ENCODE measurements around the gene COLGALT1.

COLGALT1 gene

DNA sequence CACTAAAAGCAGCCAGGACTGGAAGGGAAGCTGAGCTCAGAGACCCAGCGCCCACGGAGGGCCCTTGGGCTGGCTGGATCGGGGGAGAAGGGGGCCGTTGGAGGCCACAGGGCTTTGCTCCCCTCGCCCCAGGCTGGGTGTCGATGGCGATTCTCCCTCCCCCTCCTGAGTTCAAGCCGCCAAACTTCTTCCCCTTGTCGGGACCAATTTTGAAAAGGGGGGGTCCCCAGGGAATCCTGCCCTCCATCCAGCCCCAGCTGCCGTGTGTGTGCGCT is 61.2 kb downstream of the COLGALT1 start:
- Histone ChIP-seq H3K27me3 (ENCODE audit: control insufficient read depth in 1 of 2, insufficient read depth in 2 of 2, low read length in 2 of 2) (peaks cover 9 to 15% of the 10 kb centered on the region in 2 donors), H3K36me3 (ENCODE audit: control insufficient read depth in 1 of 2, insufficient read depth in 2 of 2, low read length in 2 of 2) (no peaks in the 10 kb centered on the region), H3K9ac (ENCODE audit: low read depth in 1 of 2, low read length in 2 of 2) (no peak overlapping the region), H3K4me1 (ENCODE audit: control insufficient read depth in 1 of 2, insufficient read depth in 2 of 2, low read length in 2 of 2) (no peaks in the 10 kb centered on the region), H3K9me3 (ENCODE audit: control insufficient read depth in 1 of 2, low read length in 2 of 2) (peaks cover 0 to 2% of the 10 kb centered on the region in 2 donors), H3K4me3 (ENCODE audit: low read depth in 1 of 2, low read length in 2 of 2) (no peak overlapping the region), H3K27ac (ENCODE audit: low read depth, low read length) (no peak overlapping the region)

- no peak overlapping the region for H3K9ac ChIP-seq (ENCODE audit: low read depth in 1 of 2, low read length in 2 of 2)
- peaks cover 0 to 8% of the 10 kb centered on the region in 2 donors for H3K9me3 ChIP-seq (ENCODE audit: control insufficient read depth in 1 of 2, low read length in 2 of 2)
These were observed 61.7 kb downstream of the COLGALT1 start for GRCh38 chr19:17616961-17617806.

DNA sequence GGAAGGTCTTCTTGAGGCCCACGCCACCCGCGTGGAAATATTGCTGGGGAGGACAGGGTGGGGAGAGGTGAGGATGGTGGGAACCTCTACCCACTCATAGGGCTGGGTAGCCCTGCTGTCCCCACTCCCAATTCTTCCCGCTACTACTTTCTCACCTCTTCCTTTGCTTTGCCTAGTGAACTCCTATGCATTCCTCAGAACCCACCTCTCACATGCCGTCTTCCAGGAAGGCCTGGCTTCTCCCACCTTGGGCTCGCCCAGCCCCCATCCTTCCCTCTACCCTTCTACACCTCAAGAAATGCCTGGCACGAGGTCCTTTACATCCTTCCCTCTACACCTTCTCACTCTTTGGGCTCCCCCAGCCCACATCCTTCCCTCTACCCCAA is 62.4 kb downstream of the COLGALT1 start:
- H3K27me3 ChIP-seq (ENCODE audit: control insufficient read depth in 1 of 2, insufficient read depth in 2 of 2, low read length in 2 of 2): peaks cover 9 to 15% of the 10 kb centered on the region in 2 donors
- no peak overlapping the region for H3K9ac ChIP-seq (ENCODE audit: low read depth in 1 of 2, low read length in 2 of 2)
- no peak overlapping the region for H3K27ac ChIP-seq (ENCODE audit: low read depth, low read length)
- H3K4me3 ChIP-seq (ENCODE audit: low read depth in 1 of 2, low read length in 2 of 2): no peak overlapping the region
- peaks cover 0 to 9% of the 10 kb centered on the region in 2 donors for H3K9me3 ChIP-seq (ENCODE audit: control insufficient read depth in 1 of 2, low read length in 2 of 2)
- H3K36me3 ChIP-seq (ENCODE audit: control insufficient read depth in 1 of 2, insufficient read depth in 2 of 2, low read length in 2 of 2): no peaks in the 10 kb centered on the region
- no peaks in the 10 kb centered on the region for H3K4me1 ChIP-seq (ENCODE audit: control insufficient read depth in 1 of 2, insufficient read depth in 2 of 2, low read length in 2 of 2)

More at GRCh38 chr19:17616961-17617806, 61.7 kb downstream of the COLGALT1 start:
- no peaks in the 10 kb centered on the region for H3K4me1 ChIP-seq (ENCODE audit: control insufficient read depth in 1 of 2, insufficient read depth in 2 of 2, low read length in 2 of 2)
- no peak overlapping the region for H3K4me3 ChIP-seq (ENCODE audit: low read depth in 1 of 2, low read length in 2 of 2)
- peaks cover 9 to 15% of the 10 kb centered on the region in 2 donors for H3K27me3 ChIP-seq (ENCODE audit: control insufficient read depth in 1 of 2, insufficient read depth in 2 of 2, low read length in 2 of 2)
- H3K36me3 ChIP-seq (ENCODE audit: control insufficient read depth in 1 of 2, insufficient read depth in 2 of 2, low read length in 2 of 2): no peaks in the 10 kb centered on the region
- H3K27ac ChIP-seq (ENCODE audit: low read depth, low read length): no peak overlapping the region

- no peak overlapping the region for H3K9ac ChIP-seq (ENCODE audit: low read depth in 1 of 2, low read length in 2 of 2)
- H3K27me3 ChIP-seq (ENCODE audit: control insufficient read depth in 1 of 2, insufficient read depth in 2 of 2, low read length in 2 of 2): peaks cover 9 to 15% of the 10 kb centered on the region in 2 donors
These were observed 62.9 kb downstream of the COLGALT1 start for GRCh38 chr19:17618281-17618903.

DNA sequence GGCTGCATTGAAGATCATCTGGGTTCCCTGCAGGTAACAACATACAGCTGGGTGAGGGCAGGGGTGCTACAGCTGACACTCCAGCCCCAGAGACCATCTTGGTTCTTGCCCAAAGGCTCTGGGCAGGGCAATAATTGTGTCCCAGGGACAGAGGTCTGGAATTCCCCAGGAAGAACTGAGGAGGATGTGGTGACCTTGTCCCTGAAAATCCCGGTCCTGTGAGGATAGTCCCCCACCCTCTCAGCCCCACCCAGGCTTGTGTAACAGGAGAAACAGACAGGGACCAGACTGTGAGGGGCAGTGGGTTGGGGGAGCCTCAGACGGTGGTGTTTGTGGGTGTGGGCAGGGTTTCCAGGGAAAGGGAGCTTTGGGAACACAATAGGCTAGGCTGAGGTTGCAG is 63.5 kb downstream of the COLGALT1 start:
- no peak overlapping the region for H3K9ac ChIP-seq (ENCODE audit: low read depth in 1 of 2, low read length in 2 of 2)
- no peak overlapping the region for H3K4me3 ChIP-seq (ENCODE audit: low read depth in 1 of 2, low read length in 2 of 2)
- H3K27ac ChIP-seq (ENCODE audit: low read depth, low read length): no peak overlapping the region
- peaks cover 0 to 9% of the 10 kb centered on the region in 2 donors for H3K9me3 ChIP-seq (ENCODE audit: control insufficient read depth in 1 of 2, low read length in 2 of 2)
- peaks cover 9 to 15% of the 10 kb centered on the region in 2 donors for H3K27me3 ChIP-seq (ENCODE audit: control insufficient read depth in 1 of 2, insufficient read depth in 2 of 2, low read length in 2 of 2)
- no peaks in the 10 kb centered on the region for H3K36me3 ChIP-seq (ENCODE audit: control insufficient read depth in 1 of 2, insufficient read depth in 2 of 2, low read length in 2 of 2)
- H3K4me1 ChIP-seq (ENCODE audit: control insufficient read depth in 1 of 2, insufficient read depth in 2 of 2, low read length in 2 of 2): no peaks in the 10 kb centered on the region

More at GRCh38 chr19:17618281-17618903, 62.9 kb downstream of the COLGALT1 start:
- Histone ChIP-seq H3K9me3 (ENCODE audit: control insufficient read depth in 1 of 2, low read length in 2 of 2) (peaks cover 0 to 9% of the 10 kb centered on the region in 2 donors), H3K4me1 (ENCODE audit: control insufficient read depth in 1 of 2, insufficient read depth in 2 of 2, low read length in 2 of 2) (no peaks in the 10 kb centered on the region), H3K27ac (ENCODE audit: low read depth, low read length) (no peak overlapping the region), H3K36me3 (ENCODE audit: control insufficient read depth in 1 of 2, insufficient read depth in 2 of 2, low read length in 2 of 2) (no peaks in the 10 kb centered on the region), H3K4me3 (ENCODE audit: low read depth in 1 of 2, low read length in 2 of 2) (no peak overlapping the region)

DNA sequence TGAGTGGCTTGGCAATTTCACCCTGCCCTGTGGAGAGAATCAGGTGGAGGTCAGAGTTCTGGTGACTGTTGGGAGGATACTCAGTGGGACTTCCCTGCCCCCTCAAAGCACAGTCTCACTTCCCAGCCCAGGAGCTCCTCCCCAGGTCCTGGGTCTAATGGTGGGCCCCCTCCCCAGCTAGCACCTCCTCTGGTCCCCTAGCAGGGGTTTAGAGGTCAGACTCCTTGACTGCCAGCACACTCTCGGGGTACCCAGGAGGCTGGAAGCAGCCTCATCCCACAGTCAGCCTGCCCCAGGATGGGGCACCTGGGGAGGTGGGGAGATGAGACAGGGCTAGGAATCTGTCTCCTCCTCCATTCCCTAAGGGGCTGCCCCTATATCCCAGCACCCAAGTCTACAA is 65.2 kb downstream of the COLGALT1 start:
- Histone ChIP-seq H3K36me3 (ENCODE audit: control insufficient read depth in 1 of 2, insufficient read depth in 2 of 2, low read length in 2 of 2) (no peaks in the 10 kb centered on the region), H3K4me3 (ENCODE audit: low read depth in 1 of 2, low read length in 2 of 2) (no peak overlapping the region), H3K27me3 (ENCODE audit: control insufficient read depth in 1 of 2, insufficient read depth in 2 of 2, low read length in 2 of 2) (peaks cover 7 to 12% of the 10 kb centered on the region in 2 donors), H3K9me3 (ENCODE audit: control insufficient read depth in 1 of 2, low read length in 2 of 2) (peaks cover 0 to 9% of the 10 kb centered on the region in 2 donors), H3K4me1 (ENCODE audit: control insufficient read depth in 1 of 2, insufficient read depth in 2 of 2, low read length in 2 of 2) (no peaks in the 10 kb centered on the region), H3K9ac (ENCODE audit: low read depth in 1 of 2, low read length in 2 of 2) (no peak overlapping the region), H3K27ac (ENCODE audit: low read depth, low read length) (no peak overlapping the region)

GRCh38 chr19:17623224-17623935 is 67.9 kb downstream of the COLGALT1 start:
- no peaks in the 10 kb centered on the region for H3K4me1 ChIP-seq (ENCODE audit: control insufficient read depth in 1 of 2, insufficient read depth in 2 of 2, low read length in 2 of 2)
- no peak overlapping the region for H3K4me3 ChIP-seq (ENCODE audit: low read depth in 1 of 2, low read length in 2 of 2)
- H3K9me3 ChIP-seq (ENCODE audit: control insufficient read depth in 1 of 2, low read length in 2 of 2): peaks cover 0 to 9% of the 10 kb centered on the region in 2 donors
- H3K27me3 ChIP-seq (ENCODE audit: control insufficient read depth in 1 of 2, insufficient read depth in 2 of 2, low read length in 2 of 2): peaks cover 0 to 6% of the 10 kb centered on the region in 2 donors
- H3K36me3 ChIP-seq (ENCODE audit: control insufficient read depth in 1 of 2, insufficient read depth in 2 of 2, low read length in 2 of 2): no peaks in the 10 kb centered on the region
- H3K9ac ChIP-seq (ENCODE audit: low read depth in 1 of 2, low read length in 2 of 2): no peak overlapping the region
- H3K27ac ChIP-seq (ENCODE audit: low read depth, low read length): no peak overlapping the region

GRCh38 chr19:17624314-17624991 is 69.0 kb downstream of the COLGALT1 start:
- peaks cover 0 to 9% of the 10 kb centered on the region in 2 donors for H3K9me3 ChIP-seq (ENCODE audit: control insufficient read depth in 1 of 2, low read length in 2 of 2)

DNA sequence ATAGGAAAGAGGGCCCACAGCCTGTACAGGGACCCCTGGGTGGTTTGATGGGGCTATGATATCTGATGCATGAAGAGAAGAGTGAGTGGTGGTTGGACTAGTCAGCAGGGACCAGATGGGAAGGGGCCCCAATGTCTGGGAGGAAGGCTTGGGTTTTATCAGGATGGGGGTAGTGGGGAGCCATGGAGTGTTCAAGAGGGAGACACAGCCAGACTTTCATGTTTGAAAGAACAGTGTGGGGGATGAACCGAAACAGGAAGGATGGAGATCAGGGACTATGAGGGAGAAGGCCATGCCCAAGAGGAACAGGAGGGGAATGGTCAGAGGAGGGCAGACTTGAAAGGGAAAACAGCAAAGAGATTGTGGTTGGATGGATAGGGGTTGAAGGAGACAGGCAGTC is 69.6 kb downstream of the COLGALT1 start:
- H3K9ac ChIP-seq (ENCODE audit: low read depth in 1 of 2, low read length in 2 of 2): no peak overlapping the region
- peaks cover 0 to 9% of the 10 kb centered on the region in 2 donors for H3K9me3 ChIP-seq (ENCODE audit: control insufficient read depth in 1 of 2, low read length in 2 of 2)
- H3K27ac ChIP-seq (ENCODE audit: low read depth, low read length): no peak overlapping the region
- H3K27me3 ChIP-seq (ENCODE audit: control insufficient read depth in 1 of 2, insufficient read depth in 2 of 2, low read length in 2 of 2): peaks cover 0 to 3% of the 10 kb centered on the region in 2 donors
- H3K4me3 ChIP-seq (ENCODE audit: low read depth in 1 of 2, low read length in 2 of 2): no peak overlapping the region
- H3K36me3 ChIP-seq (ENCODE audit: control insufficient read depth in 1 of 2, insufficient read depth in 2 of 2, low read length in 2 of 2): no peaks in the 10 kb centered on the region
- H3K4me1 ChIP-seq (ENCODE audit: control insufficient read depth in 1 of 2, insufficient read depth in 2 of 2, low read length in 2 of 2): no peaks in the 10 kb centered on the region

More at GRCh38 chr19:17624314-17624991, 69.0 kb downstream of the COLGALT1 start:
- Histone ChIP-seq H3K9ac (ENCODE audit: low read depth in 1 of 2, low read length in 2 of 2) (no peak overlapping the region), H3K27me3 (ENCODE audit: control insufficient read depth in 1 of 2, insufficient read depth in 2 of 2, low read length in 2 of 2) (peaks cover 0 to 7% of the 10 kb centered on the region in 2 donors), H3K4me3 (ENCODE audit: low read depth in 1 of 2, low read length in 2 of 2) (no peak overlapping the region), H3K27ac (ENCODE audit: low read depth, low read length) (no peak overlapping the region), H3K4me1 (ENCODE audit: control insufficient read depth in 1 of 2, insufficient read depth in 2 of 2, low read length in 2 of 2) (no peaks in the 10 kb centered on the region), H3K36me3 (ENCODE audit: control insufficient read depth in 1 of 2, insufficient read depth in 2 of 2, low read length in 2 of 2) (no peaks in the 10 kb centered on the region)
